ENCODE measurements around the gene GARIN1A. TPM values are rescaled to one million over a fixed set of nuclear protein-coding genes. Genes with fewer than 3 reads are reported as not detected.

GARIN1A gene
- total and polyA plus RNA-seq, 2 donors (not counting 1 experiment from before 2014, with no cell fraction given): 0.70 to 2.2 TPM

GRCh38 chr7:128708824-128709223, 36.7 kb downstream of the GARIN1A start:
- H3K9me3 ChIP-seq (ENCODE audit: control extremely low read depth in 1 of 3, control insufficient read depth in 2 of 3, insufficient read depth in 1 of 3, low read length in 2 of 3): peaks cover 0 to 8% (median 0%) of the 10 kb centered on the region in 3 donors
- no peak overlapping the region for H3K9ac ChIP-seq (ENCODE audit: low read length)
- ATAC-seq (ENCODE audit: low read depth) (no peak), DNase-seq (no peak)
- no peak overlapping the region for H3K4me3 ChIP-seq (ENCODE audit: control extremely low read depth in 1 of 5, extremely low read depth in 1 of 5, insufficient read depth in 1 of 5, low read depth in 2 of 5, low read length in 4 of 5)
- no peaks in the 10 kb centered on the region for H3K27me3 ChIP-seq (replicated peaks in 1 of 4; ENCODE audit: control extremely low read depth in 1 of 4, control insufficient read depth in 3 of 4, insufficient read depth in 4 of 4, low read length in 3 of 4)
- no peak overlapping the region for H2AFZ ChIP-seq (ENCODE audit: insufficient read depth, low read depth, low read length, poor library complexity, severe bottlenecking)
- H3K4me2 ChIP-seq (replicated peaks; ENCODE audit: low read depth, low read length, poor library complexity, severe bottlenecking): no peak overlapping the region
- no peaks in the 10 kb centered on the region for H3K4me1 ChIP-seq (ENCODE audit: control insufficient read depth in 2 of 2, insufficient read depth in 2 of 2, low read length in 2 of 2)
- H3K9me3 Mint-ChIP-seq (ENCODE audit: insufficient read depth): peaks cover 2% of the 10 kb centered on the region
- H3K27ac ChIP-seq (ENCODE audit: low read length in 2 of 2): no peak overlapping the region
- peaks cover 15% of the 10 kb centered on the region for H3K27me3 Mint-ChIP-seq
- H3K27ac Mint-ChIP-seq: no peak overlapping the region
- H3K4me1 Mint-ChIP-seq: no peaks in the 10 kb centered on the region
- ChIA-PET POLR2A (no interaction called here), CTCF (interaction anchor here (0.9 kb wide), 1 partner anchor 44 kb away, joined by 3 read pairs; no protein-coding TSS in a partner anchor)
- intact Hi-C loops (cut with micrococcal nuclease): no loop called here
- TF ChIP-seq EZH2 (IDR thresholded peaks at IDR 0.05; ENCODE audit: borderline replicate concordance, insufficient read depth, low read depth, low read length, poor library complexity, severe bottlenecking): no peak
- no peak for TF ChIP-seq CTCF (IDR thresholded peaks at IDR 0.05)
- WGBS (ENCODE audit: insufficient coverage): no CpG with 5 or more reads among the region's 3 CpGs
- H3K36me3 ChIP-seq (replicated peaks in 1 of 2; ENCODE audit: control extremely low read depth in 1 of 2, control insufficient read depth in 1 of 2, extremely low read depth in 1 of 2, insufficient read depth in 2 of 2, low read length in 1 of 2): no peaks in the 10 kb centered on the region
- H3K79me2 ChIP-seq (ENCODE audit: control insufficient read depth, insufficient read depth, low read length): no peaks in the 10 kb centered on the region
- H4K20me1 ChIP-seq (ENCODE audit: control insufficient read depth, insufficient read depth, low read length, poor library complexity, severe bottlenecking): no peaks in the 10 kb centered on the region
- H3K4me3 Mint-ChIP-seq: no peak overlapping the region

GRCh38 chr7:128710481-128710880, 38.4 kb downstream of the GARIN1A start:
- no peak overlapping the region for H3K27ac Mint-ChIP-seq
- ChIA-PET POLR2A (no interaction called here), CTCF (no interaction called here)
- peaks cover 22% of the 10 kb centered on the region for H3K27me3 Mint-ChIP-seq
- 93% methylated on average over 5 of the region's 6 CpGs for WGBS (ENCODE audit: insufficient coverage)
- no peak overlapping the region for H3K4me3 Mint-ChIP-seq
- H3K9ac ChIP-seq (ENCODE audit: low read length): no peak overlapping the region
- H3K4me1 Mint-ChIP-seq: no peaks in the 10 kb centered on the region
- no peaks in the 10 kb centered on the region for H3K79me2 ChIP-seq (ENCODE audit: control insufficient read depth, insufficient read depth, low read length)
- ATAC-seq (ENCODE audit: low read depth) (no peak), DNase-seq (no peak)
- H4K20me1 ChIP-seq (ENCODE audit: control insufficient read depth, insufficient read depth, low read length, poor library complexity, severe bottlenecking): no peaks in the 10 kb centered on the region
- TF ChIP-seq CTCF (IDR thresholded peaks at IDR 0.05): no peak
- no peaks in the 10 kb centered on the region for H3K4me1 ChIP-seq (ENCODE audit: control insufficient read depth in 2 of 2, insufficient read depth in 2 of 2, low read length in 2 of 2)
- peaks cover 0 to 8% (median 1%) of the 10 kb centered on the region in 4 experiments for H3K27me3 ChIP-seq (replicated peaks in 1 of 4; ENCODE audit: control extremely low read depth in 1 of 4, control insufficient read depth in 3 of 4, insufficient read depth in 4 of 4, low read length in 3 of 4)
- H3K9me3 ChIP-seq (ENCODE audit: control extremely low read depth in 1 of 3, control insufficient read depth in 2 of 3, insufficient read depth in 1 of 3, low read length in 2 of 3): peaks cover 0 to 8% (median 0%) of the 10 kb centered on the region in 3 donors
- intact Hi-C loops (cut with micrococcal nuclease): no loop called here
- H3K36me3 ChIP-seq (replicated peaks in 1 of 2; ENCODE audit: control extremely low read depth in 1 of 2, control insufficient read depth in 1 of 2, extremely low read depth in 1 of 2, insufficient read depth in 2 of 2, low read length in 1 of 2): no peaks in the 10 kb centered on the region
- H3K27ac ChIP-seq (ENCODE audit: low read length in 2 of 2): no peak overlapping the region
- no peak overlapping the region for H3K4me2 ChIP-seq (replicated peaks; ENCODE audit: low read depth, low read length, poor library complexity, severe bottlenecking)
- no peak overlapping the region for H3K4me3 ChIP-seq (ENCODE audit: control extremely low read depth in 1 of 5, extremely low read depth in 1 of 5, insufficient read depth in 1 of 5, low read depth in 2 of 5, low read length in 4 of 5)
- peaks cover 2% of the 10 kb centered on the region for H3K9me3 Mint-ChIP-seq (ENCODE audit: insufficient read depth)
- no peak overlapping the region for H2AFZ ChIP-seq (ENCODE audit: insufficient read depth, low read depth, low read length, poor library complexity, severe bottlenecking)
